SW480 (cell line): ENCODE data around the gene PRTFDC1.

Experiments used
- DNase-seq: peaks from one replicate; pipeline ENCODE4 v3.0.0-alpha.2; 2016; ENCODE audit warnings: low spot score

PRTFDC1 gene

DNA sequence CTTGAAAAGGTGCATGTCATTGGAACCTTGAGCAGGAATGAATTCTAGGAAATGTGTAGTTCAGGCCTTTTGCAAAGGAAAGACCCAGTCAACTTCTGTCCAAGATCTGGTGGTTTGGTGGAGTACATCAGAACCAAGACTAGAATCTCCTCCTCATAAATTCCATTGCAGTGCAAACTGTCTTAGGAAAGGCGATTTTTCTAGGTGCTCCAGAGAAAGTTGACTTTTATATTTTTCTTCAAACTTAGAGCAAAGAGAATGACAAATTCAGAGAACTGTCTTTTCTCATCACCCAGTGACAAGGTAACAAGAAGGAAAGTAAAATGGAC is 50.0 kb downstream of the PRTFDC1 start:
- DNase-seq: no peak

DNA sequence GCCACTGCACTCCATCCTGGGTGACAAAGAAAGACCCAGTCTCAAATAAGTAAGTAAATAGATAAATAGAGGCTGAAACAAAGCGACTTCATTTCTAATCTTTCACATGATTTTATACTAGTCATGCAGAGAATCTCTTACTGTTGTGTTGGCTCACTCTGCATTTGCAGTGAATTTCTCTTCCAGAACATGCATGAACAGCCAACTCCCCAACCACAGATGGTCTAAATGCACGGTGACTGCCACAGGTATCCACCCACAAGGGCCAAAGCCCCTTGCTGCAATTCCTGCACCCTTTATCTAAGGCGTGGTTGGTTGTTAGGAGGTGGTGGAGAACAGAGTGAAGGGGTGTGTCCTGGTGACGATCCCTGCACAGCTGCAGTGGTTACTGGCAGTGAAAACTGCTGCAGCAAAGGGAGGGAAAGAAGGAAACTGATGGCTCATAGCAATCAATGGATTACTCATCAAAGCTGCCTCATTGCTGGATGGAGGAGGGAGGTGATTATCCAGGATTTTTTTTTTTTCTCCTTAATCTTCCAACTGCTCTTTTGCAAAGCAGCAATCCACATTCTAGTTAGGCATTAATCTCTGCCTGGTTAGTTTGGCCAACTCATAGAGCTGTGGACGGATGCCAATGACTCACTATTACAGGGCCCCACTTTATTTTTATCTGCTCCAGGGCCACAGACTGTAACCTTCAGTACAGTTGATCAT is 50.6 kb downstream of the PRTFDC1 start:
- DNase-seq: peak; percentile 80

DNA sequence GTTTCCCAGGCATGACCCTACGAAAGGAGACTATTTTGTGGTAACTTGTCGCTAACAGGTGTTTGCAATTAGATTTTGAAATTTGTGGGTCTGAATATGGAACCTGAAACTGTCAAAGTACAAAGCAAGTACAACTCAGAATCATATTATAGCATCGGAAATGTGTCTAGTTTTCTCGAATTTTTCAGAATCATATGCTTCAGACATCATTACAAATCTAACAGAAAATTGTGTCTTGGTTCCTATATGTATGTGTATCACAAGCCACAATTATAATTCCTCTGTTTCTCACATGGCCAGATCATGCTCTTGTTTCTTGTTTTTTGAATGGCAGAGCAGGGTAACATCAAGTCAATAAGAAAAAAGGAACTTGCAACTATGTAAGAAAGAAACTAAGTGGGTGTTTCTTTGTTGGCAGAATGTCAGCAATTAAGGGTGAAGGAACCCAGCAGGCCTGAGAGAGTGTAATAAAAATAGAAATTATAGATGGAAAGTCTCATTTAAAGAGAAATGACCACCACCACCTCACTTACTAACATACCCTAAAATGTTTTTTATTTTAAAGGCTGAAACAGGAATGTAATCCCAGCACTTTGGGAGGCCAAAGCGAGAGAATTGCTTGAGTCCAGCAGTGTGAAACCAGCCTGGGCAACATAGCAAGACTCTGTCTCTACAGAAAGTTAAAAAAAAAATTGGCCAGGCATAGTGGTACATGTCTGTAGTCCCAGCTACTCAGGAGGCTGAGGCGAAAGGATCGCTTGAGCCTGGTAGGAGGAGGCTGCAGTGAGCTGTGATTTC is 51.3 kb downstream of the PRTFDC1 start:
- no peak for DNase-seq

DNA sequence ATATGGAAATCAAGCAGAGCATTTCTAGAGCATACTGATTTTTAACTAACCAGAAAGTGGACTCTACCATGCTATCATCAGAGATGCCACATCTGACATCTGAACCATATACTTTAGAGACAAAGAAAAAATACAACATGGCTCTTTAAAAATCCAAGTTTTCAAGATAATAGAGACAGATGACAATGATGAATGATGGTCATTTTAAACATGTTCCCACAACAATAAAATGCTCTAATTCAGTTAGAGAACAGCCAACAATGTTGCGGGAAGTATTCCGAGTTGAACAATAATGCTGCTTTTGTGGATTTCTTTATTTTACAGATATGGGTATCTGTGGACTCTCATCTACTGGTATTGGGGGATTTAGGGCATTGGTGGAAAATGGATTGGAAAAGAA is 52.8 kb downstream of the PRTFDC1 start:
- no peak for DNase-seq

DNA sequence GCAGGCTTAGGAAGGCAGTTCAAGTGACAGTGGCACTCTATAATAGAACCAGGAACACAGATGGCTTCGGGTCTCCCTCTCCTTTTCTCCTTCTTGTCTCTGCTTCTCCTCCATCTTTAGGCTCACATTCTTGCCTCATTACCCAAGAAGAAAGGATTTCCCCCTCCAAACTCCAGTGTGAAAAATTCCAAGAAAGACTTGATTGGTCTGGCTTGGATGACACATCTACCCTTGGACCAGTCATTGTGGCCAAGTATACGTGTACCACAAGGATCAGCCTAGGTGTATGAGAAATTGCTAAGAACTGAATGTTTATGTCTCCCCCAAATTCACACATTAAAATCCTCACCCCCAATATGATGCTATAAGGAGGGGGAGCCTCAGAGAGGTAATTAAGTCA is 53.9 kb downstream of the PRTFDC1 start:
- DNase-seq: no peak

DNA sequence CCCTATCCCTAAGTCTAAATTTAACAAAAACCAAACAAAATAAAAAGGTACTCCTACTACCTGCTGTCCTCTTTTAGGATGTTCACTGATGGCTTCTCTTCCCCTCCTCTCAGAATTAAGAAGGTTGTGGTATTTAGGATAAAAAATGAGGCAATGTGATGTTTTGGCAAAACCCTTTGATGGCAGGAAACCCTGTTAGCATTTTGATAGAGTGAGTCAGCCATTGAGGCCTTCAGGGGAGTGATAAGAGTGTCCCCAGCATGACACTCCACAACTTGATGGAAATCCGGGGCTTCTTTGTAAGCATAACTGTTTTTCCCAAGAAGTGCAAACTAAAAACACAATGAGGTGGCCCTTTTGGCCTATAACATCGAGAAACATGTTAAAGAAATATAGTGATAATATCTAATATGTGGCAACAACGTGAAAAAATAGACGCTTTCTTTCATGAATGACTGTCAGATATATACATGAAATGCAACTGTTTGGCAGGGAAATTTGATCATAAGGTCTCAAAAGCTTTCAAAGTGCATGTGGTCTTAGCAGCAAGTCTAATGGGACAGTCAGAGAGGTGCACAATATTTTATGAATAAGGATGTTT is 55.0 kb downstream of the PRTFDC1 start:
- peak; percentile 28 for DNase-seq

DNA sequence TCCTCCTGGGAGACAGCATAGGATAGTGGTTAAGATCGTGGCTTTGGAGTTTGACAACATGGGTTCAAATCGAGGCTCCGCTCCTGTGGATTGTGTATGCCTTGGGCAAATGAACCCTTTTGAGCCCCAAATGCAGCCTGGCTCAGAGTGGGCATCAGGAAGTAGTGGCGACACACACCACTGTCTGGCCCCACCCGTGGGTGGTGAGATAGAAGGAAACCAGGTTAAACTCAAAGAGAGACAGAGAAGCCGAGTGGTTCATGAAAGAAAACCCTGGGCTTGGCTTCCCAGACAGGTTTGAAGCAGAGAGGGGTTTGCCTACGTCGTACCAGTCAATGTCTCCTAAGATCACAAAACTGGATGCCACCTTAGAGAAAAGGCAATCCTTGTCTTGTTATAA is 57.7 kb downstream of the PRTFDC1 start:
- DNase-seq: no peak

DNA sequence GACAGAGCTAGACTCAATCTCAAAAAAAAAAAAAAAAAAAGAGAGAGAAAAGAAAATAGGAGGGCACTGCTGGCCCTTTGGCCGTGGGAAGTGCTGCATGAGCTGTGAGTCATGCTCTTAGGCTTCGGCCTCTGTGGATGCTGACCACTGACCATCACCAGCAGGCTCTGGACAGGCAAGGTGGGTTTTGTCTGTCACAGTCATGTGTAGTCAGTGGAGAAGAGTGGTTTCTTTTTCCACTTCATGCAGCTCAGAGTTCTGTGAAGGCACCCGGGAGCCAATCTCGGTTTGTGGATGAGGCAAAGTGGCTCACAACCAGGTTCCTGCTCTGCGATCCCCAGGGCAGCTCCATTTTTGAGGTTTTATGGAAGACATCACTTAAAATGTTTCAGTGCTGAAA is 58.1 kb downstream of the PRTFDC1 start:
- DNase-seq: peak; percentile 17

DNA sequence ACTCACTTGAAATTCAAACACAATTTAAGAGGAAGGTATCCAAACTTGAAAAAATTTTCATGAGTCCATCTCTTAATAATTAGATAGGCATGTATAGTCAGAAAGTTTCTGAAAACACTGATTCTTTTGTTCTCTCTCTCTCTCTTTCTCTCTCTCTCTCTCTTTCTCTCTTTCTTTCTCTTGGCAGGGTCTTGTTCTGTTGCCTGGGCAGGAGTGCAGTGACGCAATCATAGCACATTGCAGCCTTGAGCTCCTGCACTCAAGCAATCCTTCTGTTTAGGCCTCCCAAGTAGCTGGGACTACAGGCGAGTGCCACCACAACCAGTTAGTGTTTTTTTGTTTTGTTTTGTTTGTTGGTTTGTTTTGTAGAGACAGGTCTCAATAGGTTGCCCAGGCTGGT is 59.3 kb downstream of the PRTFDC1 start:
- no peak for DNase-seq

DNA sequence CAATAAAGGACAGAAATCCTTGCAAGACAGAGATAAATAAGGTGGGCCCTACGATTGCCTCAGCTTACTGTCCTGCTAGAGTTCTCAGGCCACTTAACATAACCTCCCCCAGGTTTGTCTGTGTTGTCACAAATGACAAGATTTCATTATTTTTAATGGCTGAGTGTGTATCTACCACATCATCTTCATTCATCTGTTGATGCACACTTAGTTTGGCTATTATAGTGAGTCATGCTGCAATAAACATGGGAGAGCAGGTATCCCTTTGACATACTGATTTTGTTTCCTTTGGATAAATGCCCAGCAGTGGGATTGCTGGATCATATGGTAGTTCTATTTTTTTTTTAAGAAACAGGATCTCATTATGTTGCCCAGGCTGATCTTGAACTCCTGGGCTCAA is 60.6 kb downstream of the PRTFDC1 start:
- peak; percentile 43 for DNase-seq

DNA sequence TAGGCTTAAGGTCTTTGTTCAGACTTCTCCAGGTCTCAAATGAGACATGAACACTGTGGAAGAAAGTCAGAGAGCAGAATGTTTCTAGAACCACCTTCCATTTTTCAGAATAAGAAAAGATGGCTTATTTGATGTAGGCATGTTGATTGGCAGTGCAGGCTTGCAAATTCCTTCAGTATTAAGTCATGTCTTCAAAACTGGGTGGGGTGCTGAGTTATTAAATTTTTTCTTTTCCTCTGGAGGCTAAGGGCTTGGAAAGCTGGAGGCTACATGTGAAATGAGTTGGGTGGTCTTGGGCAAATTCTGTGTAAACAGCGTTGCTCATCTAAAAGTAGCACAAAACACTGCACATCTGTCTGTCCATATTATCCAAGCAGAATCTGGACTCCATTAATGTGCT is 62.8 kb downstream of the PRTFDC1 start:
- DNase-seq: no peak

DNA sequence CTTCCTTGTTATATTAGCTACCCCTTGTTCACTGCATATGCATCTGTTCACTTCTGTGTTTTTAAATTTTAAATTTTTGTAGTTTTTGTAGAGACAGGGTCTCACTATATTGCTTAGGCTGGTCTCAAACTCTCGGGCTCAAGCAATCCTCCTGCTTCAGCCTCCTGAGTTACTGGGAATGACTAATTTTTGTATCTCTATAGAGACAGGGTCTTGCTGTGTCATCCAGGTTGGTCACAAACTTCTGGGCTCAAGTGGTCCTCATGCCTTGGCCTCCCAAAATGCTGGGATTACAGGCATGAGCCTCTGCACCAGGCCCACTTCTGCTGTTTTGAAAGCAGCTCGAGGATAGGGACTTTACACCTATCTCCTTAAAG is 64.6 kb downstream of the PRTFDC1 start:
- no peak for DNase-seq

DNA sequence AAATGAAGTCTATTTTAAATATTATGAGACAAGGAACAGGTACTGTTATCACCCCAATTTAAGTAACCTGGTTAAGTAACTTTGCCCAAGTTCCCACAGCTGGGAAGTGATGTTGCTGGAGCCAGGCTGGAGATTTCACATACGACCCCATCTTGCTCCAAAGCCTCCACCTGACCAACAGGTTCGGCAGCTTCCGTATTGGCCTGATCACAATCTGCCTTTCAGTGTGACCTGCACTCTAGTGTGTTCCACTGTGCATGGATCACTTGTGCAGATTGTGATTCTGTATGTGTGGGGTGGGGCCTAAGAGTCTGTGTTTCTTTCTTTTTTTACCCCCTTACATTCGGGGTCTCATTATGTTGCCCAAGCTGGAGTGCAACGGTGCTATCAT is 66.1 kb downstream of the PRTFDC1 start:
- no peak for DNase-seq

DNA sequence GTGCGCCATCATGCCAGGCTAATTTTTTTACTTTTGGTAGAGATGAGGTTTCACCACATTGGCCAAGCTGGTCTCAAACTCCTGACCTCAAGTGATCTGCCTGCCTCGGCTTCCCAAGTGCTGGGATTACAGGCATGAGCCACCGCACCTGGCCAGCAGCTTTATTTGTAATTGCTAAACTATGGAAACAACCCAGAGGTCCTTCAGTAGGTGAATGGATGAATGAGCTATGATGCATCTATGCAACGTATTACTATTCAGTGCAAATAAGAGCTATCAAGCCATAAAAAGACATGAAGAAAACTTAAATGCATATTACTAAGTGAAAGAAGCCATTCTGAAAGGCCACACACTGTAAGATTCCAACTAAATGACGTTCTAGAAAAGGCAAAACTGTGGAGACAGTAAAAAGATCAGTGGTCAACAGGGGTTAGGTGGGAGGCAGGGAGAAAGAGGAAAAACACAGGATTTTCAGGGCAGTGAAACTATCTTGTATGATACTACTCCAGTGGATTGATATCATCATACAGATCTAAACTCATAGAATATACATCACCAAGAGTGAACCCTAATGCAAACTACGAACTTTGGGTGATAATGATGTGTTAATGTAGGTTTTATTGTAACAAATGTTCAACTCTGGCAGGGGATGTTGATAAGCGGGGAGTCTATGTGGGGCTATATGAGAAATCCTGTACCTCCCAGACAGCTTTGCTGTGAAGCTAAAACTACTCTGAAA is 66.7 kb downstream of the PRTFDC1 start:
- DNase-seq: no peak

DNA sequence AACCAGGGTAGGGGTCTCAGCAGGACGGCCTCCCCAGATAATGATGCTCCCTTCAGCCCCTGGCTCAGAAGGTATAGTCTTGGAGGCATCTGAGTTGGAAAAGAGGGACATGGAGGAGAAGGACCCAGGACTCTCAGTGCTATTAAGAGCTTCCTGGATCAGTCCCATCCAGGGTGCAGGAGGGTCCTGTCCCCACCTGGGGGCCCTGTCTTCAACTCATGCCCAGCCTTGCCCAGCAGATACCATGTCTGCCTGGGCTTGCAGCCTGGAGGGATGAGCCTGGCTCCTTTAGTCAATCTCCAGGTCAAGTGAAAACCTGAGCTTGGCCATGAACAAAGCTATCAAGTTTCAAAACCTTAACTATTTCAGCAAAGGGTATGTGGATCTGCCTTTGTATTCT is 67.6 kb downstream of the PRTFDC1 start:
- DNase-seq: no peak

DNA sequence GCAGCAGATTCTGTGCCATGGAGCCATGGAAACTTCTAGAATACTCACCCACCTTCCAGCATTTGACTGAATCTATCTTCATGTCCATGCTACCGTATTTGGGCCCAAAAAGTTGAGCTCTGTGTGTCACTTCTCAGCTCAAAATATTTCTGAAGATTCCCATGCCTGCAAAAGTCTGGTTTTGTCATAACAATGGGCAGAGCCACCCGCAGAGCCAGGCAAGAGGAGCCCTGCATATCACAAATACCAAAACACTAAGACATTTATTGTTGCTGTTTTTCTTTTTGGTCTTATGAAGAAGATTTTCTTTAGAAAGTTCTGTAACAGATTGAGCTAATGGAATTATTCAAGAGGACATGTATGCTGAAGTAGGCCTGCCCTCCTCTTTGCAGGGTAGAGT is 68.1 kb downstream of the PRTFDC1 start:
- no peak for DNase-seq

DNA sequence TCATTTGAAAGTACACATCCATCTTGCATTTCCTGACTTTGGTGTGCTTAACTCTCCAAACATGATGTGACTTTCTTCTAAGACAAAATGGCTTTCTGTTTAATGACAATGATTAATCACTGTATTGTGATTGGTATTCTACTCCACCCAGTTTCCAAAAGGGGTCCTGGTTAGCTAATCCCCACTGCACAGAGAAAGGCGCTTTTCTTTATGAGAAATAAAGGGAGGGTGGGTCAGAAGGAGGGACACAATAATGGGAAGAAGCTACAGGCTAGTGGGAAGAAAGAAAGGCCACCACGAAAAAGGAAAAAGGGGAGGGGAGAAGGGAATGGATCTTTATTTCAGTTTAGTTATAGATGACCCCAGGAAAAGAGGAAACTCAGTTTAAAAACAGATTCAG is 69.2 kb downstream of the PRTFDC1 start:
- DNase-seq: no peak

DNA sequence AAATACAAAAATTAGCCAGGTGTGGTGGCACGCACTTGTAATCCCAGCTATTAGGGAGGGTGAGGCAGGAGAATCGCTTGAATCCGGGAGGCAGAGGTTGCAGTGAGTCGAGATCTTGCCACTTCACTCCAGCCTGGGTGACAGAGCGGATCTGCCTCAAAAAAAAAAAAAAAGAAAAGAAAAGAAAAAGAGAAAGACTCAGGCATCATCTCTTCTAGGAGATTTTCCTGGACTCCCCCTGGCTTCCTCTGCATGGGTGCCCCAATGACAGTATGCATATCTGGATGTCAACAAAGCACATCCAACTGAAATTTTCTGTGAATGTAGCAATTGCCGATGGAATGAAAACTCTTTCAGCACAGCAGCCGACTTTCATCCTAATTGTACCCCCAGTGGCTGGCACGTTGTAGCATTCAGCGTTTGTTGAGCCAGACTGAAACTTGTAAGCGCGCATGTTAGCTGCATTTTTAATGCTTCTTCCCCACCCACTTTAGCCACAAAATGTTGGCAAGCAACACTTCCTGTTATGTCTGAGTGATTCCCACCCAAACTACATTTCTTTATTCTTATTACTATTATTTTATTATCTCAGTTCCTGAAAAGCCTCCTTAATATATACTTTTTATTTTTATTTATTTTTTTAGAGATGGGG is 70.2 kb downstream of the PRTFDC1 start:
- DNase-seq: no peak

DNA sequence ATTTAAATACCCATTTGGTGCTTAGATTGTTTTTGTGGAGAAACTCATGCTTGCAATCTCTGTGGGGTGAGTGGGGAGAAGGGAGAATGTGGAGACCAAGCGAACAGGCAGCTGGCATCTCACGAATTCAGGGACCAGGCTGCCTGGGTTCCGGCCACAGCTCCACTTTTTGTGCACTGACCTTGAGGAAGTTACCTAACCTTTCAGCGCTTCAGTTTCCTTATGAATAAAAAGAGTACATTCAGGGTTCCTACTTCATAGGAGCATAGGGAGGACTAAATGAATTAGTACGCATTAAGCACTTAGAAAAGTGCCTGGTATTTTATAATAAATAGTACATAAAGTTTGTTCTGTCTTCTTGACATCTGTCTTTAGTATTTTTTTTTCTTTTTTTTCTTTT is 72.5 kb downstream of the PRTFDC1 start:
- no peak for DNase-seq

DNA sequence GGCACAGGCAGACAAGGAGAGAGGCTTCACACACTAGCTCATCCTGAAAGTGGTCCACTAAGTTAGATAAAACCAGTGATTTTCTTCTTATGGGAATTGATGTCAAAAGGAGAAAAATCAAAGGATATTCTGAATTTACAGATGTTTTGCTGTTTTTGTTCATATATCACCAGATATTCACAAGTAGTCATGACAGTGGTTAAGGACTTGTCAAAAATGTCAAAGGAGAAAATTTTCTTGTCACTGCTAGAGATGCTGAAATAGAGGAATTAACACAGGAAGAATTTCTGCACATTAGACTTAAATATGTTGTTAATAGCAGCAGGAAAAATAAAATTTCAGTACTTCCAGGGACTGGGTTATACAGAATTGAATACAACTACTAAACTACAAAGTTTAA is 78.3 kb downstream of the PRTFDC1 start:
- no peak for DNase-seq

DNA sequence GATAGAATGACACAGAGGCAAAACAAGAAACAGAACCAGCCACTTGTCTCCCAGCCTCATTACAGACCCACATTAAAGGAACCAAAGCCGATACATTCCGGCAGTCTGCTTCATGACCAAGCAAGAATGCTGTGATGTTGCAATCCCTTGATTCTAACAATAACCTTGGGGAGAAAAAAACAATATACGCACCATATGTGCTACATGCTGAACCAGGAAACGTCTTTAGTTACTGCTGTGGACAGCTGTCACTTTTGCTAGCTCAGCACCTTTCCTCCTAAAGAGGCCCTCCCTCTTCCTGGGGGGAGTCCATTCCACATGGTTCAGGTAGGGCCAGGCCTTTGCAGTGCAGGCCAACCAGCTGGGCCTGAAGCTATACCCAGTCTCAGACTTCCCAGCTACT is 79.1 kb downstream of the PRTFDC1 start:
- peak; percentile 94 for DNase-seq

DNA sequence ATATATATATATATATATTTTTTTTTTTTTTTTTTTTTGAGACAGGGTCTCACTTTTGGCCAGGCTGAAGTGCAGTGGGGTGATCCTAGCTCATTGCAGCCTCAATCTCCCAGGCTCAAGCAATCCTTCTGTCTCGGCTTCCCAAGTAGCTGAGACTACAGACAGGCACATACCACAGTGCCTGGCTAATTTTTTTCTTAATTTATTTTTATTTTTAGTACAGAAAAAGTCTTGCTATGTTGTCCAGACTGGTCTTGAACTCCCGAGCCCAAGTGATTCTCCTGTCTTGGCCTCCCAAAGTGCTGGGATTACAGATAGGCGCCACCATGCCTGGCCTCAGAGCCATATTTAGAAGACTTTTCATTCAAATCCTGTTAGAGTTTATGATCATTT is 79.6 kb downstream of the PRTFDC1 start:
- DNase-seq: no peak
